Activated naive CD4-positive, alpha-beta T cell treated with anti-CD3 and anti-CD28 coated beads, Interleukin-2, amount 50 U/mL, for 24 hours (primary cell): ENCODE results near the gene POU2F3.
"Not testable (repeated sequence)": the region's sequence is repeated elsewhere in the genome, so short reads cannot be mapped to it uniquely, and the experiment has no call there.

Source experiments
- H3K27ac Mint-ChIP-seq: one replicate; pipeline ENCODE4 v1.8.0; 2021; ENCODE audit warnings: mild to moderate bottlenecking, mixed read lengths
- H3K27me3 Mint-ChIP-seq: one replicate; pipeline ENCODE4 v1.8.0; 2021; ENCODE audit warnings: mixed read lengths
- H3K36me3 Mint-ChIP-seq: one replicate; pipeline ENCODE4 v1.8.0; 2021; ENCODE audit warnings: mixed read lengths
- H3K4me1 Mint-ChIP-seq: one replicate; pipeline ENCODE4 v1.8.0; 2021; ENCODE audit warnings: mixed read lengths
- H3K4me3 Mint-ChIP-seq: one replicate; pipeline ENCODE4 v1.8.0; 2021; ENCODE audit warnings: mild to moderate bottlenecking, mixed read lengths
- H3K9me3 Mint-ChIP-seq: one replicate; pipeline ENCODE4 v1.8.0; 2021; ENCODE audit warnings: mixed read lengths

Gene POU2F3

DNA sequence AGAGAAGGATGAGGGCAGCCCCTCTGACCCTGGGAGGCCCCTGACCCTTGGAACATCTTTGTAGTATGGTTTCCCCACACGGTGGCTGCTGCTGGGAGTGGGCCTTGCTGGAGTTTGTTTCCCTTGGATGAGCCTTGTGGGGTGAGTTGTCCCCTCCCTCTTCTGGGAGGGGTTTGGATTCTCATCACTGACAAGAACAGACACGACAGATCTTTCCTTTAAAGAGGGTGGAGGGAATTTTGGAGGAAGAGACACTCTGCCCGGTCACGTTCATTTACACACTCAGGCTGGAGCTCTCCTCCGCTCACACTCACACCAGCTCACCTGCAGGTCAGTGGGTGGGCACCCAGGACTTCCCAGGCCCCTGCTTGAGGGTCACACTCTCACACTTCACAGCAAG is 31.7 kb downstream of the POU2F3 start:
- H3K27me3 Mint-ChIP-seq: peaks cover 5% of the 10 kb centered on the region
- H3K27ac Mint-ChIP-seq: no peak overlapping the region
- H3K9me3 Mint-ChIP-seq: no peaks in the 10 kb centered on the region
- no peaks in the 10 kb centered on the region for H3K36me3 Mint-ChIP-seq
- no peak overlapping the region for H3K4me3 Mint-ChIP-seq
- H3K4me1 Mint-ChIP-seq: no peaks in the 10 kb centered on the region

DNA sequence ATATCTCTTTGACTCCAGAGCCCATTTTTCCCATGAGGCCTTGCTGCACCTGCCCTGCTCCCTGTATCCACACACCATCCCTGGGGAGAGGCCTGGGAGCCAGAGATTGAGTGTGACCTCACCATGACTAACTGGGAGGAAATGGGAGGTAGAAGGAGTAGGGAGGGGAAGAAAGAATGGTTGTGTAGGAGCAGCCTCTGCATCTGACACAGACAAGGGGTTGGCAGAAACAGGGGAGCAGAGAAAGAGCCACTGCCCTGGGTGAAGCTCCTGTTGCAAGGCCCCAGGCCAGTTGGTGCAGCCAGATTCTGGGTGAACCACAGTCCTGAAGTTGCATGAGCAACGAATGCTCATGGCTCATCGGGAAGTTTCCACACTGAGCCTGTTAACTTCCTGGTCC is 32.4 kb downstream of the POU2F3 start:
- no peak overlapping the region for H3K27ac Mint-ChIP-seq
- no peaks in the 10 kb centered on the region for H3K36me3 Mint-ChIP-seq
- no peak overlapping the region for H3K4me3 Mint-ChIP-seq
- H3K27me3 Mint-ChIP-seq: peaks cover 4% of the 10 kb centered on the region
- H3K9me3 Mint-ChIP-seq: no peaks in the 10 kb centered on the region
- H3K4me1 Mint-ChIP-seq: no peaks in the 10 kb centered on the region

DNA sequence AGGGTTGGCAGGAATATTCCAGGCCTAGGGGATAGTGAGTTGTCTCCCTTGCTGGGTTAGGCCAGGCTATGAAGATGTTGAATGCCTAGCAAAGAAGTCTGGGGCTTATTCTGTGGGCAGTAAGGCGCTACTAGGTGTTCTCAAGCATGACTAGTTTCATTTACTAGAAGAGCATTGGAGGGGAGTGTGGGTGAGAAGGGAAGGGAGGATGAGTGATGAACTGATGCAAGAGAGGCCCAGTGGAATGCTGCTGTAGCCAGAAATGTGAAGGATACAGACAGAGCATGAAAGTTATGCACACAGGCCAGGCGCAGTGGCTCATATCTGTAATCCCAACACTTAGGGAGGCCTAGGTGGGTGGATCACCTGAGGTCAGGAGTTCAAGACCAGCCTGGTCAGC is 33.5 kb downstream of the POU2F3 start:
- Mint-ChIP-seq H3K4me3 (no peak overlapping the region), H3K9me3 (no peaks in the 10 kb centered on the region), H3K4me1 (no peaks in the 10 kb centered on the region), H3K27me3 (peaks cover 1% of the 10 kb centered on the region), H3K27ac (no peak overlapping the region), H3K36me3 (no peaks in the 10 kb centered on the region)

DNA sequence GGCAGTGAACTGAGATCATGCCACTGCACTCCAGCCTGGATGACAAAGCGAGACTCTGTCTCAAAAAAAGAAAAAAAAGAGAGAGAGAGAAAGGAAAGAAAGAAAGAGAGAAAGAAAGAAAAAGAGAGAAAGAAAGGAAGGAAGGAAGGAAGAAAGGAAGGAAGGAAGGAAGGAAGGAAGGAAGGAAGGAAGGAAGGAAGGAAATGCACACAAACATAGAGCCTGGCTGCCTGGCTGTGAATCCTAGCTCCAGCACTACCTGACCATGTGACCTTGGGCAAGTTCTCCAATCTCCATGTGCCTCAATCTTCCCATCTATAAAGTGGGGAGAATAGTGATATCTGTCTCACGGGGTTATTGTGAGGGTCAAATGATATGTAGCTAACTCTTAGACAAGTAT is 34.0 kb downstream of the POU2F3 start:
- H3K4me3 Mint-ChIP-seq, H3K27me3 Mint-ChIP-seq, H3K4me1 Mint-ChIP-seq, H3K36me3 Mint-ChIP-seq, H3K27ac Mint-ChIP-seq, H3K9me3 Mint-ChIP-seq: not testable (repeated sequence)

DNA sequence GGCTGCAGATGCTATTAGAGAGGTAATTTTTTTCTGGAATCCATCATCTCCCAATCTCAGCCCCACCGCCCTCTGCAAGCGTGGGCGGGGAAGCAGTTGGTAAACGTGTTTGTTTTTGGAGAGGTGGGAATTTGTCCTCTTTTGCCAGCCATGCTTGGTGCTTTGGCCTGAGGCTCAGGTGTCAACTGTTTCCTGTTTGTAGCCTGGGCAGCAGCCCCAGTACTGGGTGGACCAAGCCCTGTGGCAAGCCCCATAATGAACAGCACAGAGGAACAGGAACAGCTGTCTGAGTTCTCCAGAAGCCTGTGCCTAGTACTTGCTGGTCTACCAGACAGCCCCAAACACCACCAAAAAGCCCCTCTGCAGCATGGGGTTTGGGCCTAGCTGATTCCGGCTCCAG is 39.6 kb downstream of the POU2F3 start:
- Mint-ChIP-seq H3K27me3 (peaks cover 1% of the 10 kb centered on the region), H3K27ac (no peak overlapping the region), H3K4me1 (no peaks in the 10 kb centered on the region), H3K36me3 (no peaks in the 10 kb centered on the region), H3K4me3 (no peak overlapping the region), H3K9me3 (no peaks in the 10 kb centered on the region)

DNA sequence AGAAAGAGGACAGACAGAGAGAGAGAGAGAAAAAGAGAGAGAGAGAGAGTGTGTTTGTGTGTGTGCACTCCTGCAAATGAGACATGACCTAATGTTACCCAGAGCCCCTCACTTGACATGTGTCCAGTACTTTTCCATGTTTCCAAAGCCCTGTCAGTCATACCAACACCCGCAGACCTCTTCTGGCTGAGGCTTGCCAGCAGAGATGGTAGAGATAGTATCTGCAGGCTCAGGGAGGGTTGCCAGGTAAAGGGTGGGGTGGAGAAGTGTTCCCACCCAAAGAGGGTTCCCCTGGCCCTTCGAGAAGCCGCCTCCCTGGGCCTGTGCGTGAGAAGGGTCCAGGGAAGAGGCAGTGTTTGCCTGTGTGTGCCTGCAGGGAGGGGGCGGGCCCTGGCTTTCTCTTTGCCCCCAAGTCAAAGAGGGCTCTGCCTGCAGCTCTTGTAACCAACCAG is 40.7 kb downstream of the POU2F3 start:
- Mint-ChIP-seq H3K9me3 (no peaks in the 10 kb centered on the region), H3K4me1 (no peaks in the 10 kb centered on the region), H3K27me3 (peaks cover 1% of the 10 kb centered on the region), H3K27ac (no peak overlapping the region), H3K36me3 (no peaks in the 10 kb centered on the region), H3K4me3 (no peak overlapping the region)

DNA sequence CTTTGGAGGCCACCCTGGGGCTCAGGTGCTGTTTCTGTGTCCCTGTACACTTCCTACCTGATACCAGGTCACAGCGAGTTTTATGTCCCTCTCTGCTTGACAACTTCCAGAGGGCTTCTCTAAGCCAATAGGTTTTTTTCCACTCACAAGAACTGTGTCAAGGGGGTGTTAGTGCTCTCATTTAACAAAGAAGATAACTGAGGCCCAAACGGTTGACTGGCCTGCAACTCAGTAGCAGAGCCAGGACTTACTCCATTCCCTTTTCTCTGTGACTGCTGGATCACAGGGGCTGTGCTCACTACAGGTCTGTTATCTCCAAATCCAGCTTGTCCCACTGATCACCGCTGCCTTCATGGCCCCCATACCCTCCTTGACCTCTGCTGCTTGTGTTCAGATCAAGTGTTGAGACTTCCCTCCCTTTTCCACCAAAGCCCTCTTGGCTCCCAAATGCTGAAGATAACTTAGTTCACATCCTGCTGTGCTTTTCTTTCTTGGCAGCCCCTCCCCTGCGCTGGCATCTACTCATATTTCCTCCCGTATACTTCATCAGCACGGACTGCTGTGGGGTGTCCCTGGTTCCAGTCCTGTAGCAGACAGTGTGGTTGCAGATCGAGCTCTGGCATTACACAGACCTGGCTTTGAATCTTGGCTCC is 41.3 kb downstream of the POU2F3 start:
- Mint-ChIP-seq H3K9me3 (no peaks in the 10 kb centered on the region), H3K4me3 (no peak overlapping the region)

DNA sequence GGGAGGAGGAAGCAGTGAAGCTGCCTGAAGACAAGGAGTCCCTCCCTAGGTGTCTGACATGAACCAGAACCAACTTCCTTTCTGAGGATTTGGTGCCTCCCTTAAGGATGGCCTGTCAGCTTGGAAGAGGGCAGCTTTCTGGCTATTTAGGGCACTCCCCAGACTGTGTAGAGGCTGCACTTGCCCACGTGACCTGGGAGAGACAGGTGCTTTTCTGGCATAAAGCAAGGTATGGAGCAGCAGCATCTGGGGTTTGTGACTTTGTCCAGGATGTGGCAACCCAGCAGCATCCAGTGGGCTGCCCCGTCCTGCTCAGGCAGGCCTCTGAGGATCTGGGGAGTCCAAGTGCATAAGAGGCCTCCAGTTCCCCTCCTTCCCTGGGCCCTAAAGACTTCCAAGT is 43.2 kb downstream of the POU2F3 start:
- no peaks in the 10 kb centered on the region for H3K4me1 Mint-ChIP-seq
- no peak overlapping the region for H3K4me3 Mint-ChIP-seq
- peaks cover 3% of the 10 kb centered on the region for H3K27me3 Mint-ChIP-seq
- H3K27ac Mint-ChIP-seq: no peak overlapping the region
- no peaks in the 10 kb centered on the region for H3K9me3 Mint-ChIP-seq
- H3K36me3 Mint-ChIP-seq: no peaks in the 10 kb centered on the region

More for the DNA sequence above, 41.3 kb downstream of the POU2F3 start:
- Mint-ChIP-seq H3K27ac (no peak overlapping the region), H3K36me3 (no peaks in the 10 kb centered on the region), H3K4me1 (no peaks in the 10 kb centered on the region), H3K27me3 (peaks cover 1% of the 10 kb centered on the region)

DNA sequence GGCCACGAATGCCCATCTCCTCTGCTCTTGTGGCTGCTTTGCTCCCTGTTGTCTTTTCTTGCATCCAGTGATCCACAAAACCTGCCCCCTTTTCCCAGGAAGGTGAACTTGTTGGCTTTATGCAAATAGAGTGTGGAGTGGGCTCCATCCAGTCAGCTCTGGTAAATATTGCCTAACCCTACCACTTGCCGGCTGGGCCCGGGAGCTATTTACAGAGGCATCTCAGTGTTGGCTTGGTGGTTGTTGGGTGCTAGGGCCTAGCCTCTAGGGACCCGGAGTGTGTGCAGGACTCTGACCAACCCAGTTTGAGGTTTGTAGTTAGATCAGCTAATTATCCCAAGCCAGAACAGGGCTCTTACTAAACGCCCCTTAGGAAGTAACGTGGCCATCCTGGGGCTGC is 44.3 kb downstream of the POU2F3 start:
- no peak overlapping the region for H3K4me3 Mint-ChIP-seq
- H3K36me3 Mint-ChIP-seq: no peaks in the 10 kb centered on the region
- H3K27me3 Mint-ChIP-seq: peaks cover 3% of the 10 kb centered on the region
- H3K4me1 Mint-ChIP-seq: no peaks in the 10 kb centered on the region
- H3K27ac Mint-ChIP-seq: no peak overlapping the region
- no peaks in the 10 kb centered on the region for H3K9me3 Mint-ChIP-seq

DNA sequence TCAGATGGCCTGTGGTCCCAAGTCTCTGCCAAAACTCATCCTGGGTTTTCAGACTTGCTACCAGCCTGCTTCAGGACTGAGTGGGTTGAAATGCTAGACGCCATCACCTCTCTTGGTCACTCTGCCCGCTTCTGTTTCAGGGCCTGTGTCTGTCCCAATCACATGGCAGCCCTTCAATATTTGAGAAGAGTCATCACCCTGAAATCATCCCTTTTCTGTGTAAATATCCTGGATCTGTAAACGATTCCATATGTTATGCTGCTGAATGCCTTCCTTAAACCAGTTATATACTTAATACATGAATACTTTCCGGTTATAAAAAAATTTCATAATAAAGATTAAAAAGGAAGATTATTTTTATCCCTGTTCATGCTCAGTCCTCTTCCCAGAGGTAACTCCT is 45.3 kb downstream of the POU2F3 start:
- Mint-ChIP-seq H3K9me3 (no peaks in the 10 kb centered on the region), H3K27ac (no peak overlapping the region), H3K4me3 (no peak overlapping the region), H3K36me3 (no peaks in the 10 kb centered on the region), H3K27me3 (peaks cover 5% of the 10 kb centered on the region), H3K4me1 (no peaks in the 10 kb centered on the region)

DNA sequence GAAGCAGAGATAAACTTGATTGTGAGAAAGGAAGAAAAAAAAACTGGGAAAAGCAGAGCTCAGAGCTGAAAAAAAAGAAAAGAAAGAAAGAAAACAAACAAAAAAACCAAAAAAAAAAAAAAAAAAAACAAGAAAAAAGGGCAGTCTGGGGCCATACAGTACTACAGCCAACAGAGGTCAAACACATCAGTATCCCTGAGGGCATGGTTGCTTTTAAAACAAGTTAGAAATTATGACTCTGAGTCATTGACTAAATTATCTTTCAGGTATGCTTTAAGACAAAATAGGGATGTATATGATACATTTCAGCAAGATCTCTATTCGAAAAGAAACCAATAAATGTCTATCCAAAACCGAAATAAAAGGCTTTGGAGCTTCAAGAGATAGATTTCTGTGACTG is 48.1 kb downstream of the POU2F3 start:
- Mint-ChIP-seq H3K27me3 (peaks cover 9% of the 10 kb centered on the region), H3K4me1 (no peaks in the 10 kb centered on the region), H3K36me3 (no peaks in the 10 kb centered on the region), H3K27ac (no peak overlapping the region), H3K9me3 (no peaks in the 10 kb centered on the region), H3K4me3 (no peak overlapping the region)

DNA sequence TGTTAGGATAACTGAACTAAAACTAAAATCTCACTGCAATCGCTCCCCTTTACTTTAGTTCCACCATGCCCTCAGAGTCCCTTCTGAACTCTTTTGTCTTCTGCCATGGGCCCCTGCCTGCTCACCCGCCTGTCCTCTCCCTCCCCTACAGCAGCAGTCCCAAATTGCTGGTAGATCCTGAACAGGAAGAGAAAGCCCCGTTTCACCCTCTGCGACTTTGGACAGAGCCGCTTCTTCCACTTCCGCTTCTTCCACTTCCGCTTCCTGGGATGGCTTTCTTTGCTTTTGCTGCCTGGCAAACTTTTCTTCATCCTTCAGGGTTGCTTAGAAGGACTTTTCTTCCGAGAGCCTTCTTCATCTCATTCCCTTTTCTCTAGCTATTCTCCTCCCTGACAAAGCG is 49.5 kb downstream of the POU2F3 start:
- Mint-ChIP-seq H3K36me3 (no peaks in the 10 kb centered on the region), H3K9me3 (no peaks in the 10 kb centered on the region)

DNA sequence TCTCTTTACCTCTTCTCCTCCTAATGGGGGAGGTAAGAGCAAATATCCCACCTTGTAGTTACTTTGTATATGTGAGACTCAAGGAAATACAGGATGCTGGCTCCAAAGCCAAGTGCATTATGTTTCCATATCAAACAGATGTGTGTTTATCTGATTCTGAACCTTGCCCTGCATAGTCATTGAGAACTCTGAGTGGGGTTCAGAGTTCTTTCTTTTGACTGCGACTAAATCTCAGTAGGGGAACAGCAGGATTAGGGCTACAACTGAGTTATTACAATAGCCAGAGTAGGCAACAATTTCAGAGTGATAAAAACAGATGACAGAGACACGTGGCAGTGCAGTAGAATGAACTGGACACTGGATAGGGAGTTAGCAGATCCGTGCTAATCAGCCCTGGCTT is 51.0 kb downstream of the POU2F3 start:
- H3K36me3 Mint-ChIP-seq: no peaks in the 10 kb centered on the region
- no peaks in the 10 kb centered on the region for H3K9me3 Mint-ChIP-seq
- H3K27me3 Mint-ChIP-seq: peaks cover 17% of the 10 kb centered on the region
- no peak overlapping the region for H3K4me3 Mint-ChIP-seq
- no peak overlapping the region for H3K27ac Mint-ChIP-seq
- H3K4me1 Mint-ChIP-seq: no peaks in the 10 kb centered on the region

More for the DNA sequence above, 49.5 kb downstream of the POU2F3 start:
- peak overlapping the region; percentile 59 for H3K27ac Mint-ChIP-seq
- no peaks in the 10 kb centered on the region for H3K4me1 Mint-ChIP-seq
- H3K4me3 Mint-ChIP-seq: no peak overlapping the region
- peaks cover 15% of the 10 kb centered on the region for H3K27me3 Mint-ChIP-seq

DNA sequence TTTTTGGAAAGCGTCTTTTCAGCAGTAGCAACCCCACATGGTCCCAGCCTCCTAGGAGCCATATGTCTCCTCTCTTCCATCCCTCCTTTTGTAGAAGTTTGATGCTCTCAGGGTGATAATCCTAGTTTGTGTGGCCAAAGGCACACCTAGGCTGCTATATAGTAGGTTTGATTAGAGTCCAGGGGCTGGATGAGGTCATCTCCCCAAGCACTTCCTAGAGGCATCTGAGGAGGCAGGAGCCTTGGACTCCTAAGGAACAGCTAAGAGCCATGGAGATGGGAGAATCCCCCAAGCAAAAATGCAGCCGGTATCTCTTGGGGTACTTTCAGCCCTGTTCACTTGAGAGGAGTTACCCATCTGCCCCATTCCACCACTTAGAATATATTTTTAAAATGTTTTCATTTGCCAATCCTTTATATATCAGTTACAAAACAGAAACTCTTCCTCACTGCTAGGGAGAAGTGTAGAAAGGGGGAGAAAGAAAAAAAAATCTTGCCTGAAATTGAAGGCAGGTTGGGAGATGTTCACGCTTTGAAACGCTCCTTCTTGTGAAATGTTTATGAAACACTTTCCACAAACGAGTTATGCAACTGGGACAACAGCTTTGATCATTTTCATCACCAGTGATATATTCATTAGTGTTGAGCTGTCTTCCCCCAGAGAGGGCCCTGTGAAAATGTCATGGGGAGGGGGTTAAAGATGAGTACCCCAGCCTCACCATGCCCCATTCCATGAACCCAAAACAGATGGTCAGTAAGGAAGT is 53.3 kb downstream of the POU2F3 start:
- H3K4me3 Mint-ChIP-seq: no peak overlapping the region
- H3K9me3 Mint-ChIP-seq: no peaks in the 10 kb centered on the region
- no peaks in the 10 kb centered on the region for H3K36me3 Mint-ChIP-seq
- no peaks in the 10 kb centered on the region for H3K4me1 Mint-ChIP-seq
- H3K27ac Mint-ChIP-seq: no peak overlapping the region
- peaks cover 18% of the 10 kb centered on the region for H3K27me3 Mint-ChIP-seq

DNA sequence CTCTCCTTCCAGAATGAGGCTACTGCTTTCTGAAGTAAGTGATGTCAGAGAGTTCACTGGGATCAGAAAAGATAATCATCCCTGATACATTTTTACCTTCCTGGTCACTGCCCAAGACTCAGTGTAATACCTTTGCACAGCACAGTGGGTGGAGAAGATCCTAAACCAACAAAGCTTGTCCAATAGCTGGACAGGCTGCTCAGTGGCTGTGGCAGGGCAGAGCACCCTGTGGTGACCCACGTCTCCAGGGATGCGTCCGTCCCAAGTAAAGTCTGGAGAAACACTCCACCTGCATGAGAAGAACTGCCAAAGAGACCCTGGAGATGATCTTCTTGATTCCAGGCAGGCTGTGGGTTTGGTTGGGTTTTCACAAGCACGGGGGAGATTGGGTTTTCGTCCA is 54.2 kb downstream of the POU2F3 start:
- Mint-ChIP-seq H3K9me3 (no peaks in the 10 kb centered on the region), H3K27ac (no peak overlapping the region), H3K36me3 (no peaks in the 10 kb centered on the region), H3K4me3 (no peak overlapping the region), H3K27me3 (peaks cover 18% of the 10 kb centered on the region), H3K4me1 (no peaks in the 10 kb centered on the region)

DNA sequence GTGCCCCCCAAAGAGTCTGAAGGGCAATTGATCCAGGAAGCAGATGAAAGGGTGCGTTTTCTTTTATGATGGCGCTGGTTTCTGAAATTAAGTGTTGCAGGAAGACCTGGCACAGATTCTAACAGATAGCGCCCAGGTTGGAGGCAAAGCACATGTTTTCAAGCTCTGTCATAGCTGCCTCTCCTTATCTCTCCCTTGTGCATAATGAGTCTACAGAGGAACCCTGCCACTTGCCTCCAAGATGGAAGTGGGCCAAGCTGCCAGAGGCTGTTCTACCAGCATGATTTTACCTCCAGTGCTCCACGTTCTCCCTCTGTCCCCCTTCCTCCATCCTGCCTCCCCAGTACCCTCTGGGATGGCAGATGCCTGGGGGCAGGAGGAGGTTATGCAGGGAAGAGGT is 55.2 kb downstream of the POU2F3 start:
- H3K36me3 Mint-ChIP-seq: no peaks in the 10 kb centered on the region
- no peak overlapping the region for H3K27ac Mint-ChIP-seq
- H3K4me1 Mint-ChIP-seq: no peaks in the 10 kb centered on the region
- no peaks in the 10 kb centered on the region for H3K9me3 Mint-ChIP-seq
- no peak overlapping the region for H3K4me3 Mint-ChIP-seq
- peaks cover 17% of the 10 kb centered on the region for H3K27me3 Mint-ChIP-seq

DNA sequence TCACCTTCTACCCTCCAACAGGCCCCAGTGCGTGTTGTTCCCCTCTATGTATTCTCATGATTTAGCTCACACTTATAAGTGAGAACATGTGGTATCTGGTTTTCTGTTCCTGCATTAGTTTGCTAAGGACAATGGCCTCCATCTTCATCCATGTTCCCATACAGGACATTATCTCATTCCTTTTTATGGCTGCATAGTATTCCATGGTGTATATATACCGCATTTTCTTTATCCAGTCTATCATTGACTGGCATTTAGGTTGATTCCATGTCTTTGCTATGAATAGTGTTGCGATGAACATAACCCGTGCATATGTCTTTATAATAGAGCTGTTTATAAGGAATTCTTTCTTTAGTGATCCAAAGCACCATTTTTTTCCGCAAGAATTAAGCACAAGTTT is 56.6 kb downstream of the POU2F3 start:
- H3K27me3 Mint-ChIP-seq: peaks cover 15% of the 10 kb centered on the region
- H3K4me3 Mint-ChIP-seq: no peak overlapping the region
- H3K4me1 Mint-ChIP-seq: no peaks in the 10 kb centered on the region
- H3K36me3 Mint-ChIP-seq: no peaks in the 10 kb centered on the region
- H3K27ac Mint-ChIP-seq: no peak overlapping the region
- H3K9me3 Mint-ChIP-seq: no peaks in the 10 kb centered on the region
